Effector CD4-positive, alpha-beta T cell (primary cell): ENCODE results near the gene SFTPB. TPM values are rescaled to one million over a fixed set of nuclear protein-coding genes. Genes with fewer than 3 reads are reported as not detected.
"Not testable (repeated sequence)": the region's sequence is repeated elsewhere in the genome, so short reads cannot be mapped to it uniquely, and the experiment has no call there.

Source experiments
- DNase-seq: peaks from one replicate; pipeline ENCODE4 v3.0.0-alpha.2; 2020
- total RNA-seq: gene quantifications from one replicate; lab custom pipeline; 2026; lab: John Stamatoyannopoulos, UW

Gene SFTPB
- not detected for total RNA-seq

DNA sequence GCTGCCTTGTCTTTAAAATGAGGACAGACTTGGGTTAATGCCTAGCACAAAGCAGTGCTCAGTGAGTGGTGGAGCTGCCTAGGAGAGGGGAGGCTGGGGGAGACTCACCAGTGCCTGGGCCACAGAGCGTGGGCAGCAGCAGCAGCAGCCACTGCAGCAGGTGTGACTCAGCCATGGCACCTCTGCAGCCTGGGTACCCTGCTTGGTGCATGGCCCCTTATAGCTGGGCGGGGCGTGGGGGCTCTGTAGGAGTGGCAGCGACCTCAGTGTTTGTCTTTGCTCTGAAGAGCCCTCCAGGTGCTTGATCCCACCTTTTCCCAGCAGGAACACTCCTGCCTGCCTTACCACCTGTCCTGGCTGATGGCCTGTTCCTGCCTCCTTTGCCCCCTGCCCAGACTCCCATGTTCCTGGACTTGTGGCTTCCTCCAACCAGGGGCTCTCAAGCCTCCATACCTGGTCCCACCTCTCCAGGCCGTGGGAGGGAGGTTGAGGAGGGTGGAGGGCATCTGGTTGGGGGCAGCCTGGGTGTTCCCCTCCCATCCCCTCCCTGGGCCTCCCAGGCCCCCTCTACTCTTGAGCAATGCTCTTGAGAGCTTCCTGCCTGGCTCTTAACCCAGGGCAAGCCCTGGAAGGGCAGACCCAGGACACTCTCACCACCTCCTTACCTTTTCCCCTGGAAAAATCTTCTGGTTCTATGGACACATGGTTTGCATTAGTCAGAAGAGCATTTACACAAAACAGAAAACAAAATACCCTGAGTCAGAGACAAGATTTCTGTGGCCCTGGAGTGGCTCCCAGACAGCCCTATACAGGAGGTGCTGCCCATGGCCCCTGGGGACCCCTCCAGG is at the start of gene SFTPB:
Gene SFTPB, minus strand, starts transcription at position 191 of the 848 bp plus-strand sequence. Its CDS starts 16 bp downstream, at position 175.
- DNase-seq: no peak

DNA sequence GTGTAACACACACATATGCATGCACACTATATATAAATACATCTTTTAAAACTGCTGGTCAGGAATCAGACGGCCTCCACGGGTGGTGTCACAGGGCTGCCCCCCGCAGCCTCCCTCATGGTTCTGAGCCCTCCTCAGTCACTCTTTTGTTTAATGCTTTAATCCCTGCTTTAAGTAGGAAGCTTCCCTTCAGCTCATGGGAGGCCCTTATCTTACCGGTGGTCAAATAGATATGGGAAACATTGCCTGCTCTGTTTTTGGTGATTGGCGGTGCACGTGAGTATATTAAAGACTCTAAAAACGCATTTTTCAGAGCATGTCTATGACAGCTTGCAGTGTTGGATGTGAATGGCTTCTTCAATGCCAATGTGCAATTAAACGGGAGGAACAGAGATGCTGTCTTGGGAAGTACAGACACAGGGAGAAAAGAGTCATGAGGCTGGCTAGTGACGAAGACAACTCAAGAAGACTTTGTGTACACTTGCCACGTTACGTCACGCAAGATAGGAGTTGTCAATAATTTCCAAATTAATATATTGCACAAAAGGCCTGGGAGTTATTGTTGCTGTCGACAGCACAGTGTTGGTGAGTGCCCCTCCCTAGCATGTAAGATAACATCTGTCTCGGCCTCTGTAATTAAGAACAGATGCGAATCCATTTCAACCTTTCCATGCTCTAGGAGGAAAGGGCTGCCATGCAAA is 49.5 kb upstream of the SFTPB start:
- DNase-seq: no peak

DNA sequence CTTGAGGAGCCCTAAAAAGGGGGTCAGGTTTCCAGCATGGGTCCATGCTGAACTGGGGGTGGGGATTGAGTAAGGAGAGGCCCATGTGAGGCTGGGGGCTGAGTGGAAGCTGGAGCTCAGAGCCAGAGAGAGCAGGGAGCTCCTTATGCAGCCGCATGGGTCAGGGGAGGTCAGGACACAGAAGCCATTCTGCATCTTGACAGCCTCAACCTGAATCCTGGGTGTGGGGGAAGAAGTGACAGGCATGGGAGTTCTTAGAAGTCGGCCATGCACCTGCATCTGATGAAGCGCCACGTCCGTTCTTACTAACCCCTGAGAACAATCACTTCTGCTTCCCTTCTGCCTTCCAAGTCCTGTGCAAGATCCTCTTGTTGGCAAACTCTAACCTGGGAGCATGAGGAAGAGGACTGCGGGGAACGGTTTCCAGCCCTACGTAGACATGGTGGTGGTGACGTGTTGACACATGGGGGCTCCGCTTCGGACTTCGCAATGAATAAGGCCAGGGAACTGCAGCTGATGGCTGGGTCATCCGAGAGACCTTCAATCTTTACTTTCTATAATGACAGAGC is 48.4 kb upstream of the SFTPB start:
- no peak for DNase-seq

DNA sequence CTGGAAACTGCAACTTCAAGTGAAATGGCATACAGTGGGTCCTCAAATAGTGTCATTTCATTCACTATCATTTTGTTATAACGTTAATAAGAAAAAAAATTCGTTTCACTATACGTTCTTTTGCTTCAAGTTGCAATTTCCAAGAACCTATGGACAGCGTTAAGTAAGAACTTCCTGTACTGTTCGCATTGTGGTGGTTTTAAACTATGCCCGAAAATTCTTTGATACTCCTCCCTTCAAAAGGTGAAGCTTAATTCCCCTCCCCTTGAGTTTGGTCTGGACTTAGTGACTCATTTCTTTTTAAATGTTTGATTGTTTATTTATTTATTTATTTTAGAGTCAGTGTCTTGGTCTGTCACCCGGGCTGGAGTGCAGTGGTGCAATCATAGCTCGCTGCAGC is 46.8 kb upstream of the SFTPB start:
- no peak for DNase-seq

DNA sequence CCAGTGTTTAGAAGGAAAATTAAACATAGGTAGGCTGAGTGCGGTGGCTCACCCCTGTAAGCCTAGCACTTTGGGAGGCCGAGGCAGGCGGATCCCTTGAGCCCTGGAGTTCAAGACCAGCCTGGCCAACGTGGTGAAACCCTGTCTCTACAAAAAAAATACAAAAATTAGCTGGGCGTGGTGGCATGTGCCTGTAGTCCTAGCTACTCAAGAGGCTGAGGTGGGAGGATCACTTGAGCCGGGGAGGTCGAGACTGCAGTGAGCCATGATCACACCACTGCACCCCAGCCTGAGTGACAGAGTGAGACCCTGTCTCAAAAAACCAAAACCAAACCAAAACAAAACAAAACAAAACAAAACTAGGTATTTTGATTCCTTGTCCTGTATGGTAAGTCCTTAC is 46.4 kb upstream of the SFTPB start:
- not testable (repeated sequence) for DNase-seq

DNA sequence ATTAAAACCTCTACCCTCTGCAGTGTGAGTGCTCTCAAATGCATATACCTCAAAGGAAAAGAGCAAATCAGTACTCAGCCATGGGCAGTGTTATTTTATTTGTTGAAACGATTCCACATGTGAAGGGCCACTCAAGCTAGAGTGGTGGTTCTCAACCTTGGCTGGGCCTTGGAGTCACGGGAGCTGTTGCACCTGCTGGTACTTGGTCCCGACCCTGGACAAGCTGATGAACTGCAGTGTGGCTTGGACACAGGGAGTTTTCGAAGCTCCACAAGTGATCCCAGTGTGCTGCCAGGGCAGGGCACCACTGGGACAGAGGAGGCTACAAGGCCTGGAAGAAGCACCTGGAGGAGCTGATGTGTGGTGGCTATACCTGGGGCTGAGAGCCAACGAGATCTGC is 45.8 kb upstream of the SFTPB start:
- no peak for DNase-seq

DNA sequence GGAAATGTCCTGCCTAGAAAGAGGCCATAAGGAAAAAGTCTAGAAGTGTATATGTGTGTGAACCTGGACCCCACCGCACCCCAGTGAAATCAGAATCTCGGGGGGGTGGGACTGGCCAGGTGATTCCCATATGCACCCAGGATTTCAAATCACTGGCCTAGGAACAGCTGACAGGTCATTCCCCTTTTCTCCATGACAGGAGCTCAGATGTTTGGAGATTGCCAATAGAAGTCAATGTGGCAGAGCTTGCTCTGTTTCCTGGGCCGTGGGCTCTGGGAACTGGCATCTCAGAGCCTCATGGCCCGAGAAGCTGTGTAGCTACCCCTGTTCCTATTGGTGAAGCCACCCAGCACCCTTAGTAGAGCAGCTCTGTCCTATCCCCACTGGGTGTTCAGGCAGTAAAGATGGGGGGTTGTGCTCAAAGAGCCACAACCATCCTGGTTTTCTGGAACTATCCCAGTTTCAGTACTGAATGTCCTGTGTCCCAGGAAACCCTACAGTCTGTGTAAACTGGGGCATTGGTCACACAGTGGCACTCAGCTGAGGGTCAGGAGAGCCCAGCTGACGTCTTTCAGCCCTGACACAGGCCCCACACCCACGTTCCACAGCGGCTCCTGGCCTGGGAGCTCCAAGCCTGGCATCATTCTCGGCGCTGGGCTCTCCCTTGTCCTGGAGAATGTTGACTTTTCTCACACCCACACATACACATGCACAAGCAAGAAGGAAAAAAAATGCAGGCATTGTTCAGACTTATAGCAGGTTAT is 45.0 kb upstream of the SFTPB start:
- DNase-seq: no peak

DNA sequence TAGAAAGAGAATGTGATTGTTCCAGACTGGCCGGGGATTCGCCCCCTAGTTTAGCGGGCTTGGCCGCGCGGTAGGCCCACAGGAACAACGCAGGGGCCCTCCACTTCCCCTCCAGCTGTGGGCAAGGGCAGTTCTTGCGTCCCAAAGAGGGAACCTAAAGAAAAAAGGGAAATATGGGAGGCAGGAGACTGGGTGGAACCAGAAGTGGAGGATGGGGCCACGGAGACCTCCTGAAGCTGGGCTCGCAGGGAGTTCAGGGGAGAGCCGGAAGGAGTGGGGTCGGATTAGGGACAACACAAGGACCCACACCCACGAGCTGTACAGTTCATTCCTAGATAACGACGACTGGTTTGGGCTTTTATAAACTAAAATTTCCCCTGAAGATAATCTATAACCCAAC is 44.3 kb upstream of the SFTPB start:
- no peak for DNase-seq

DNA sequence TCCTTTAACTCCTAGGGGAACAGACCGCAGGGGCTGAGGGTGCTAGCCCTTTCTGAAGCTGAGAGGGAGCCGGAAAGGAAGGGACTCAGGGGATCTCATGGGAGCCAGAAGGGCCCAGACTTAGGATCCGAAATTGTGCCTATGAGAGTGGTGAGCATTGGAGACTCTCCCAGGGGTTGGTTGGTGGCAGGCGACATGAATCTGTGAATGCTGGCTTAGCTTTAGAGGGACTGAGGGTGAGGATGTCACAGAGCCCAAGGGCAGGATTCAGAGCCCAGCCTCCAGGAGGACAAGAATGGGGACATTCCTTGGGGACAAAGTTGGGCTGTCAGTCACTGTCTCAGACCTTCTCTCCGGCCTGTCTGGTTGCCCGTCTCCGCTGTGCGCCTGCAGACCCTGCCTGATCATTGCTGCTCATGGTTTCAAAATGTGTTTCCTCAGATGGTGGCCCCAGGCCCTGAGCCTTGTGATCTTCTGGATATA is 43.6 kb upstream of the SFTPB start:
- no peak for DNase-seq

DNA sequence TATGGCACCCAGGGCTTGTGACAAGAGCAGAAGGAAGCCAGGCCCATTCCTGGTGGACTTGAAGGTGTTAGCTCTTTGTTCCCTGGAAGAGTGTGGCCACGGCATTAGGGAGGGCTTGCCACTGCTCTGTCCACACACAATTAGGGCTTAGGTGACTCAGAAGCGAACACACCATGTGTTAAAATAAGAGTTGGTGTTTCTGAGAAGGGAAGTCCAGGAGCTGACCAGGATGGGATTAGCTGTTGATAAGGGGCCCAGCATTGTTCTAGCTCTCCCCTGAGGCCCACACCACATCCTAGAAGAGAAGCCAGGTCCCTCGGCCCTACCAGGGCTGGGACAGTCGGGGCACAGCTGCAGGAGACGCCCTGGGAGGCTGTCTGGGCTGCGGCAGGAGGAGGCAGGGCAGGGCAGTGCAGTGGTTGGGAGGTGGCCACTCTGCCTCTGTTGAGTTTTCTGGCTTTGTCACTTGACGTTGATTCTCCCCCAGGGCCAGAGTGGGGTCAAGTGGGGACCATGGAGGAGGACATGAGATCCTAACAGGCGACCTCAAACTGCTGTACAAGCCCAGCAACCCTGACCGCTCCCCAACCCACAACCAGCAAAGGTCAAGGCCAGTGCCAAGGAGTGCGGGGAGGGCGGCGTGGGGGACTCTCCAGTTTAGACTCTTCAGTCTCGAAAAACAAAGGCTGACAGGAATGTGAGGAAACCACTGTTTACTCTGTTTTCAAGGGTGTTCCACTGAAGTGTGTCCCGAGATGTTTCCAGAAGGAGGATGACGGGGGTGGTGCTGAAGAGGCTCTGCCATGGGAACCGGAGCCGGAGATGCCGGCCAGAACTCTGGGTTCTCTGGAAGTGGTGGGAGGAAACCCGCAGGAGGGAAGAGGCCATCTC is 42.9 kb upstream of the SFTPB start:
- DNase-seq: no peak

DNA sequence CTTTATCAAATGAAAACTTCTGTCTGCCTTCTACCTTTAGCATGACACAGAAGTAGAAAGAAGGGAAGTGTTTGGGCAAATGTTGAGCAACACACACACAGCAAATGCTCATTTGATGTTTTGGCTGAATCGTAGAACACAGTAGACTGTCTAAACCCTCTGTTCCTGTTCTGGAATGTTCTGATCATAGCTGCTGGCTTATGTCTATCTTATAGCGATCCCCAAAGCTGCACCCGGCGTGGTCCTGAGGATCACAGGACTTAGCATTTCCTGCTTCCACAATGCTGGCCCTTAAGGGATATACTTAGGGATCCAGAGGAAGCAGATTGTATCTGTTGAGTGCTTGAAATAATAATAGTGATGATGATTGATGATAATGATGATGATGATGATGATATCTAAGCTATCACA is 41.4 kb upstream of the SFTPB start:
- DNase-seq: no peak

DNA sequence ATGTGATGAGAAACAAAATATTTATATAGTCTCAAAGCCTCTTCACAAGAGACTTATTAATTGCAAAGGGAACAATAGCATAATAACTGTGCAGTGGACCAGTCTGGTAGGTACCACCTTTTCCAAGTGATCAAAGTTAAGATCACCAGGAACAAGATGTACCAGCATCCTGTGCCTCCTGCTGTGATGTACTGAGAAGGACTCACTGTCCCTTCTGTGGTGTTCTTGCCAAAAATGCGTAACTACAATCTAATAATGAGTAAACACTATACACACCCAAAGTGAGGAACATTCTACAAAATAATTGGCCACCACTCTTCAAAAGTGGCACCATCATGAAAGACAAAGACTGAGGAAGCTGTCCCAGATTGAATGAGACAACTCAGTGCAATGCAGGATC is 40.6 kb upstream of the SFTPB start:
- DNase-seq: no peak

DNA sequence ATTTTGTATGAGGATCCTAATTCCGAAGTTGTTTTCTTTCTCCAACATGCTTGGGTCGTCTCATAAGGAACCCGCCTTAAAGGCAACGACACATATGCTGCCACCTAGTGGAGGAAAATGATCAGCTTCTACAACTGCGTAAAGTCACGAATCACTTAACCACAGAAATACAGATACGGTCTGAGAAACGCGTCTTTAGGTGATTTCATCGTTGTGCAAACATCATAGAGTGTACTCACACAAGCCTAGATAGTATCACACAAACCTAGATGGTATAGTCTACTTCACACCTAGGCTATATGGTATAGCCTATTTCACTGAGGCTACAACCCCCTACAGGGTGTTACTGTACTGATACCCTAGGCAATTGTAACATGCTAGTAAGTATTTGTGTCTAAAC is 39.3 kb upstream of the SFTPB start:
- DNase-seq: peak; percentile 51

DNA sequence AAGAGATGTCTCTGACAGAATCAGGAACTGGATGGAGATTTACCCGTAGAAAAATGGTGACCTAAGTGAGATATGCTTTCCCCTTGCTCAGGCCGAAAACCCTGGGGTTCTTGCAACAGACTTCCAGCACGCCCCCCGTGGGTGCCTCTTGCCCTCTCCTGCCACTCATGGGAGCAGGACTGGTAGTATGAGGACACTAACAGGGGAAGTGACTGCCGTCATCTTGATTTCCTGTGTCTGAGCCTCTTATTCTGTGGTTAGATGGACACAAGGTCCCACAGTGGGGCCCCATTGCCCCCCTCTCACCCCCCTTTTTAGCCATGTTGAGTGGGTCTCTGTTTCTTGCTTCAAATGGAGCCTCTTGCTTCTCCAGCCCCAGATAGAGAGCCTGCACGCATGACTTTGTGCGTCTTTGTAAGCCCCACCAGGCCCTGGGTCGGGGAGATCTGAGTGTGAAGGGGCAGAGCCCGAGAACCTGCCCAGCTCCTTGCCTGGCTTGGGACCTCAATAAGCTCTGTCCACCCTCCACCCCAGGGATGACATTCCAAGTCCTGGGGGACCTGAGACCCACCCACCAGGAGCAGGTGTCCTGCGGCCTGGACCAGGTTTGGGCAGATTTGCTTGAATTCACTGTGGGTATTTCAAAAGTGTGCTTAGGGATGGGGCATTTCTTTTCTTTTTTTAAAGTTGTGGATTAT is 38.7 kb upstream of the SFTPB start:
- no peak for DNase-seq

DNA sequence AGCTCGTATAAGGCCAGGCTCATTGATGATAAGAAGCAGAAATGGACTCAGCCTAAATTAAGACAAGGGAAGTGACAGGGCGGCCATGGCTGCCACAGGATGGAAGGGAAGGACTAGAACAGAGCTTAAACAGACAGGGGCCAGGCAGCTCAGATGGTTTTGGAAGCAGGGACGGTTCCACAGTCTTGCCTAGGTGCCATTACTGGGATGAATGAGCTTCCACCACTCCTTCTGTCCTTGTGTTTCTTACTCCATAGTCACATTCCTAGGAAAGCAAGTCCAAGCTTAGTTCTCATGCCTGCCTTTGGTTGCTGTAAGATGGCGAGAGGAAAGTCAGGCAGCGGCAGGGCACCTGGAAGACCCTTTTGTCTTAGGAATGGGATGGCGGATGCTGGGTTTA is 38.1 kb upstream of the SFTPB start:
- no peak for DNase-seq

DNA sequence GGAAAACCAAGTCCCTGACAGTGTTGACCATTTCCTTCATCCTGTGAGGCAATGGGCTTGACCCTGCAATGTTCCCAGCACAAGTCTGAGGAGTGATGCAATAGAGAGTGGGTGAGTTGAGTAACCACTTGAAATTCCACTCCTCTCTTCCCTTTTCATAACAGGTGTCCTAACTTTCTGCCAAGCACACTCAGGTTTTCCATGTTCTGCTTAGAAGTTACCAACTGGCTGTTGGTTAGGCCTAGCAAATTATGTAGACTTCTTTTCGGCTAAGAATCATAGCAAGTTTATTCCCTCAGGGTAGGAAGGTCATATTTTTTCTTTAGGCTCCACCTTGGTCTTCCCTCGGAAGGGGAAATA is 37.7 kb upstream of the SFTPB start:
- no peak for DNase-seq

DNA sequence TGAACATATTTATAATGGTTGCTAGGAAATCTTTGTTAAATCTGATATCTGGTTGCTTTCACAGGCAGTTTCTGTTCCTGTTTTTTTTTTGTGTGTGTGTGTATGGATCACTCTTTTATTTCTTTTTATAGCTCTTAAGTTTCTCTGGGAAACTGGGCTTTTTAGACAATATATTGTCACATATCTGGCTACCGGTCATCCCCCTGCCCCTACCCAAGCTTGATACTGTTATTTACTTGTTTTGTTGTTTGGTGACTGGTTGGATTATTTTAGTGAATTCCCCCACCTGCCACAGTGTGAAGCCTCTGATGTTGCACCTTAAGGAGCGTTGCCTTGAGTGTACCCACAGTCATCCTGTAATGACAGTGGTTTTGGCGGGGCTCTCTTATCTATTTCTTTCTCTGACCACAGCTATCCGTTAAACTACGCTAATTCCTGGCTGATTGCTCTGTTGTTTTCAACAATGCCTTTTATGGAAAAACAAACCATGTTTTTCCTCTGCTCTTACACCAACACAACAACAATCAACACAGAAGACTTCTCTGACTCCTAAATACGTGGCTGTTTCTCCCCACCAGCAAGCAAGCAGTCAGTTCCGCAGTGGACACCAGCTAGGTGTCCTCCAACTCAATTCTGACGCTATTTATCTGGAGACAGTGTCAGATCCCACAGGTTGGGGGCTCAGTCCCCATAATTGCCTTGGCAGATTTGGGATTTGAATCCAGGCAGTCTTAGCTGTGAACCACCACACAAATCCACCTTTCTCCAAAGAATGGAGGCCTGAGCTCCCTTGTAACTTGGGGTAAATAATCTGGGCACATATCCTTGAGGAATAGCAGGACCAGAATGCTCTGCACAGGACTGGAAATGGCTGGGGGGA is 37.0 kb upstream of the SFTPB start:
- DNase-seq: no peak

DNA sequence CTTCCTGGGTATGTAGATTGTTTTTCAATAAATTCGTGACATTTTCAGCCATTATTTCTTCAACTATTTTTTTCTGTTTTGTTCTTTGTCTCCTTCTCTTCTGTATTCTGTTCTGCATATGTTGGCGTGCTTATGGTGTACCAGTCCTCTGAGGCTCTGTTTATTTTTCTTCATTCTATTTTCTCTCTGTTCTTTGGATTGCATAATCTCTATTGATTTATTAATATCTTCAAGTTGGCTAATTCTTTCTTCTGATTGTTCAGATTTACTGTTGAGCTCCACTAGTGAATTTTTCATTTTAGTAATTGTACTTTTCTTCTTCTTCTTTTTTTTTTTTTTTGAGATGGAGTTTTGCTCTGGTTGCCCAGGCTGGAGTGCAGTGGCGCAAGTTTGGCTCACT is 36.0 kb upstream of the SFTPB start:
- DNase-seq: no peak

DNA sequence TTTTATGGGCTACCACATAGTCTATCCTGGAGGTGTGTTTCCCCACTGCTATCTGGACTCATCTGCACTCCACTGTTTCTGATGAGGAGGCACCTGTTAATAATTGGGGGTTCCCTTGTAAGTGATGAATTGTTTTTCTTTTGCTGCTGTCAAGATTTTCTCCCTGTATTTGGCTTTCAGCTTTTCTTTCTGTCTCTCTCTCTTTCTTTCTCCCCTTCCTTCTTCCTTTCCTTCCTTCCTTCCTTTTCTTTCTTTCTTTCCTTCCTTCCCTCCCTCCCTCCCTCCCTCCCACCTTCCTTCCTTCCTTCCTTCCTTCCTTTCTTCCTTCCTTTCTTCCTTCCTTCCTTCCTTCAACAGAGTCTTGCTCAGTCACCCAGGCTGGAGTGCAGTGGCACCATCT is 35.3 kb upstream of the SFTPB start:
- no peak for DNase-seq

DNA sequence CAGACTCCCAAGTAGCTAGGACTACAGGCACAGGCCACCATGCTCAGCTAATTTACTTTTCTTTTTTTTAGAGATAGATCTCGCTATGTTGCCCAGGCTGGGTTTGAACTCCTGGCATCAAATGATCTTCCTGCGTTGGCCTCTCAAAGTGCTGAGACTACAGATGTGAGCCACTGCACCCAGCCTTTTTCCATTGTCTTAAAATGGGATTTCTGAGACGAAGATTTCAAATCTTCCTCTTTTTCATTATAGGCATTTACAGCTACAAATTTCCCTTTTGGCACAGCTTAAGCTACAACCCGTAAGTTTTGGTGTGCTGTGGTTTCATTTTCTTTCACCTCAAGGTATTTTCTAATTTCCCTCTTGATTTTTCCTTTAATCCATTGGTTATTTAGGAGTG is 34.8 kb upstream of the SFTPB start:
- DNase-seq: no peak
